Activated CD4-positive, CD25-positive, alpha-beta regulatory T cell treated with anti-CD3 and anti-CD28 coated beads, Interleukin-2, amount 50 U/mL, for 24 hours (primary cell): ENCODE measurements around the gene VSTM2L.
"Not testable (repeated sequence)": the region's sequence is repeated elsewhere in the genome, so short reads cannot be mapped to it uniquely, and the experiment has no call there.

Experiments
- ATAC-seq, 2 donors: fragments of 150-1000 bp; cut with Tn5 transposase; one replicate each; pipeline ENCODE4 v1.10.0; 2021; ENCODE audit warnings: mild to moderate bottlenecking in 1 of 2, moderate library complexity in 1 of 2

VSTM2L gene, protein sequence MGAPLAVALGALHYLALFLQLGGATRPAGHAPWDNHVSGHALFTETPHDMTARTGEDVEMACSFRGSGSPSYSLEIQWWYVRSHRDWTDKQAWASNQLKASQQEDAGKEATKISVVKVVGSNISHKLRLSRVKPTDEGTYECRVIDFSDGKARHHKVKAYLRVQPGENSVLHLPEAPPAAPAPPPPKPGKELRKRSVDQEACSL

GRCh38 chr20:37902504-37903313 is at the start of gene VSTM2L:
Gene VSTM2L, plus strand, starts transcription at chr20:37903127. Its CDS starts 224 bp downstream, at chr20:37903351.
- no peak for ATAC-seq

DNA sequence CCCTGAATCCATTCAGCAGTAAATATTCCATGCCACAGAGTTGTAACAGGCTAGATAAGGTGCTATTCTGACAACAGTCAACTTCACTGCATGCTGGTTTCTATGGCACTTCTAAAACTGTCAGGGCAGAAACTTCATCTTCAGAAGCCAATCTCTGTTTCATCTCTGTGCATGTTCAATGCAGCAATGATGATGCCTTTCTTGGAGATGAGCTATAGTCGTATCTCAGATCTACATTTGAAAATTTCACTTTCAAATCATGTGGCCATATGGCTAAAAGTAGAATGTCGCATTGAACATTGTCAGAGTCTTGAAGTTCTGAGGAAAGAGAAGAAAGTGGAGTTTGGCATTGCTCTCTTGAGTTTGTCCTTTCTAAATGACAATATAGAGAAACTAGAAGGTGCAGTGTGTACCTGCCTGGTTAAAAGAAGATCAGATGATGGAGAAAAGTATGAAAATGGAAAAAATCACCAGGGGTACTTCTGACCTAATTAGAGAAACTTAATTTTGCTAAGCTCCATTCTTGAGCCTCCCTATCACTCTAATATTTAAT is 49.0 kb upstream of the VSTM2L start:
- ATAC-seq: no peak

DNA sequence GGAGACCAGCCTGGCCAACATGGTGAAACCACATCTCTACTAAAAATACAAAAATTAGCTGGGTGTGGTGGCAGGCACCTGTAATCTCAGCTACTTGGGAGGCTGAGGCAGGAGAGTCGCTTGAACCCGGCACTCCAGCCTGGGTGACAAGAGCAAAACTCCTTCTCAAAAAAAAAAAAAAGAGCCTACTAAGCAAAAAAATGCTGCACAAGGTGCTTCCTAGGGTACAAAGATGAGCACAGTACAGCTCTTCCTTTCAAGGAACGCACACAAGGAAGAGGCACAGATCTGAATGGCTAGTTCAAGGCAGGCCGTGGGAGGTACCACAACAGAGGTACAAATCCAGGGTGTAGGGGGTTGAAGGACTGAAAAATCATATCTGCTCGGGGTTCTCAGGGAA is 46.9 kb upstream of the VSTM2L start:
- ATAC-seq: not testable (repeated sequence)

DNA sequence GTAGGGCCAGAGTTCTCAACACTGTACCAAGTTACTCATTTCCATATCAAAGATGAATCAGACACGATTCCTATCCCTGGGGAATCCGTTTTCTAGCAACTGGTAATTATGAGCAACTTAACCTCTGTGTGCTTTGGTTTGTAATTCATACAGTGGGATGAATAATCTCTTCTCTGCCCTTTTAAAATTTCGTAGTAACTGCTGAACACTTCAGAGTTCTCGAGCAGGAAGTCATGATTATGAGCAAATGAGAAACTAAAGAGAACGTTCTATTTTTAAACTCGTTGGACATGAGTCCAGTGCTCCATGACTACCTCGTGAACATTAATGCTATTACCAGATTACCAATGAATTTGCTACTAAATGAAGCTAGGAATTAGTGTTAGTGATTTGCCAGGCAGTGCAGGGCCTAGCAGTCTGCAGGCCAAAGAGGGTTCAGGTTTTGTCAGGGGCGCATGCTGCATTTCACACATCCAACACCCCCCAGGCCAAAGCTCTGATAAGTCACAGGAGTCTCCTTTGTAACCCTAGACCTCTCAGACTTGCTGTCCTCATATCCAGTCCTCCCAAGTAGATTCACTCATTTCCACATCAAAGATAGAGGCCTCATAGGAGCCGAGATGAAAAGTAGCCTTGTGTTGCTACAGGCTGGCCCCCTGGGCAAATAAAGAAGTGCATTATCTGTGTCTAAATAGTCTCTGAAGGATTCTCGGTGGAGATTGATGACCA is 45.8 kb upstream of the VSTM2L start:
- ATAC-seq: no peak

DNA sequence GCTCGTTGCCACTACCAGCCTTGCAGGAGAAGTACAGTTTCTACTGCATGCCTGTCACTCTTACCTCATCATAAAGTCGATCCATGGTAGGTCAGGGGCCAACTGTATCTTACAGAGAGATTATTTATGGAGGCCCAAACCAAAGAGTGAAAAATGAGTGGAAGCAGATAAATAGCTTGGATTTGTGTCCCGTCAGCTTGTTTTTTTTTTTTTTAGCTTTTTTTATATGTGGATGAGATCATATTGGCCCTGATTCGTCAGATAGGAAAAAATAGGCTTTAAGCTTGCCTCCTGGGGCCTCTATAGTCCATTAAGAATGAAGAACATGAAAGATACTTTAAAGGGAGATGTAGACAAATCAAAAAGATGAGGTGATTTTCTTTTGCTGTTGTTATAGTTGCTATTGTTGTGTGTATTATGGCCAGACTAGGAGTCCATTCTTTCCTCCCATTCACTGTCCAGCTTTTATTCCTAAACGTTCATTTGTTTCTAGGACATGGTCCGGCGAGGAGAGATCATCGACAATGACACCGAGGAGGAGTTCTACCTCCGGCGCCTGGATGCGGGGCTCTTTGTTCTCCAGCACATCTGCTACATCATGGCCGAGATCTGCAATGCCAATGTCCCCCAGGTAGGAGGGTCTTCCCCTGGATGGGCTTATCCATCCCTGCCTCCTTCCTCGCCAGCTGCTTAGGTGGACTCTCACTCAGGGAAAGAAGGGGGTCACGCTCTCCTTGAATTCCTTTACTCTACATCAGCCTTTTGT is 43.3 kb upstream of the VSTM2L start:
- ATAC-seq: no peak

GRCh38 chr20:37863289-37863688 is 39.6 kb upstream of the VSTM2L start:
- ATAC-seq: no peak

- no peak for ATAC-seq
Measured at GRCh38 chr20:37864298-37864697, 38.6 kb upstream of the VSTM2L start.

GRCh38 chr20:37866051-37866450 is 36.9 kb upstream of the VSTM2L start:
- ATAC-seq: no peak

DNA sequence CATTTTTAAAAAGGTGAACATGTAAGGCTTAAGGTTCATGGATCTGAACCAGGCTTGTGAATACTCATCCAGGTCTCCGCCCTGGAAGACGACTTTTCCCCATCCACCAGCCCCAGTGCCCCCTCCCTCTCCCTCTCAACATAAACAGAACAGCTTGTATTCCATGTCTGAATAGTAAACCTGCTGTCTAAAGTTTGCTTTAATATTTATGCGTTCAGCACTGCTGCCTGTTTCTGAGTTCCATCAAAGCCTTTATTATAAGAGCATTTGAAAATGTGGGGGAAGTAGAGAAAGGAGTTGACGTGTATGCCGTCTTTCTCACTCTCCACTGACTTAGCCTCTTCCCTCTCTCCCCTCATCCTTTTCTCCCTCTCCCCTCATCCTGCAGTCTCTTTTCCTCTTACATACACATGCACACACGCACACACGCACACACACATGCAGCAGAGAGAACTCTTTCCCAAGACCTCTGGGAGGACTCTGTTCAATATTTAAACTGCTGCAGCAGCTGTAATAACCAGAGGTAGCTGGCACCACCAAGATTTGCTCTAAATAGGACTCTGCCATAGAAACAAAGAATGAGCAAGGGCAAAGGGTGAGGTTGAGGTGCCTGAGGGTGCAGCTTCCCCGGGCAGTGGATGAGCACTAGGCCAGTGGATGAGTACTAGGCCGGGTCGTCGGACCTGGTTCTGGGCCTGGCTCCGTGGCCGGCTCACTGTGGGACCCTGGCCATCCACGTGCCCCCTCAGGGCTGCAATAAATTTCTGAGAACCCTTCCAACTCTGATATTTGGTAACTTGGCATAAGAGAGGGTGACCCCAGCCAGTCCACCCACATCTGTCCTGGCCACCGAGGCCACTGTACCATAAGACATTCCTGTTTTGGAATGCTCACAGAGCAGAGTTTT is 35.4 kb upstream of the VSTM2L start:
- ATAC-seq: no peak

DNA sequence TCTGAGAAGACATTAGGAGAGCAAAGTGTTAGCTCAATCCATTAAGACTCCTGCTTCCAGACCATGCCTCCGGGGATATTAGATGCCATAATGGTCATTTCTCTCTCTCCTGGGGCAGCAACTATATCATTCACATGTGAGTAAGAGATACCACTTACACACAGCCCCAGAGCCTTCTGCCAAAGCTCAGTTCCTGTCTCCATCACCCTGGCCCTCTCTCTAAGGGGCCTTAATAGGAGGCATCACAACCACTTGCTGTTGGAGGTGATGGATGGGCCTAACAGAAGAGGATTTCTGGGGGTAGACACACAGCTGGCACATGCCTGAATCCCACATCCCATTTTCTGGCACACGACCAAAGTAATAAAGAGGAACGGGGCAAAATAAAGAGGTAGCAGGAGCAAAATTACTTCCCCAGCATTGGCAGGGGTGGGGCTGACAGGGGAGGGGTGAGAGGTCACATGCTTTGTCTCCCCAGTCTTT is 34.0 kb upstream of the VSTM2L start:
- no peak for ATAC-seq

- no peak for ATAC-seq
Measured at GRCh38 chr20:37869334-37869861, 33.5 kb upstream of the VSTM2L start.

DNA sequence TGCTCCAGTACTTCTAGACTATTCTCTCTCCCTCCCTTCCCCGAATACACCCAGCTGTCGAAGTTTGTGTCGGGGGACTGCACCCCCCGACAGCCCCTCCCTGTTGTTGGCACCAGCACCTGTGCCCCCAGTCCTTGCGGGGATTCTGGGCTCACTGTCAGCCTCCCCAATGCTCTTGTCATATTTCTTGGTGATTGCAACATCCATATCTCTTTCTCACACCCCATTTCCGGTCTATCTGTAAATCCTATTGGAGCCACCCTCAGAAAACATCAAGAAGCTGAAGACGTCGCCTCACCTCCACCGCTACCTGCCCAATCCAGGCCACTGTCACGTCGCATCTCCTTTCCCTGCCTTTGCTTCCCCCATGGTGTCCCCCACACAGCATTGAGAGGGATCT is 32.6 kb upstream of the VSTM2L start:
- ATAC-seq: no peak

- no peak for ATAC-seq
Measured at GRCh38 chr20:37871751-37872150, 31.2 kb upstream of the VSTM2L start.

DNA sequence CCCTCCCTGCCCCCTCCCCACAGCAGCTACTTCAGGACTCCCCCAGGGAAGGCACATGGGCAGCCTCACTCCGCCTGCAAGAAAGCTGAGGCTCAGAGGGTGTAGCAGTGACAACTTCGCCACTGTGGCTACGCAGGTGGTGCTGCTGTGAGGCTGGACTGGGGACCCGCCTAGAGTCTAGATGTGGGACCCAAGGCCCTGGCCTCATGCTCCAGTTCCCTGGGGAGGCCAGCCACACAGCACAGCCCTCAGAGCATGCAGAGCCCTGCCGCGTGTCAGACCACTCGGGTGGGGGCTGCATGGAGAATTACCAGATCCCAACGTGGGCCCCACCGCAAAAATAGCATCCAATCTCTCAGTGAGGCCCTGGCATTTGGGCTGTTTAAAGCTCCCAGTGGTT is 30.8 kb upstream of the VSTM2L start:
- ATAC-seq: no peak

GRCh38 chr20:37873884-37874283 is 29.0 kb upstream of the VSTM2L start:
- ATAC-seq: no peak

DNA sequence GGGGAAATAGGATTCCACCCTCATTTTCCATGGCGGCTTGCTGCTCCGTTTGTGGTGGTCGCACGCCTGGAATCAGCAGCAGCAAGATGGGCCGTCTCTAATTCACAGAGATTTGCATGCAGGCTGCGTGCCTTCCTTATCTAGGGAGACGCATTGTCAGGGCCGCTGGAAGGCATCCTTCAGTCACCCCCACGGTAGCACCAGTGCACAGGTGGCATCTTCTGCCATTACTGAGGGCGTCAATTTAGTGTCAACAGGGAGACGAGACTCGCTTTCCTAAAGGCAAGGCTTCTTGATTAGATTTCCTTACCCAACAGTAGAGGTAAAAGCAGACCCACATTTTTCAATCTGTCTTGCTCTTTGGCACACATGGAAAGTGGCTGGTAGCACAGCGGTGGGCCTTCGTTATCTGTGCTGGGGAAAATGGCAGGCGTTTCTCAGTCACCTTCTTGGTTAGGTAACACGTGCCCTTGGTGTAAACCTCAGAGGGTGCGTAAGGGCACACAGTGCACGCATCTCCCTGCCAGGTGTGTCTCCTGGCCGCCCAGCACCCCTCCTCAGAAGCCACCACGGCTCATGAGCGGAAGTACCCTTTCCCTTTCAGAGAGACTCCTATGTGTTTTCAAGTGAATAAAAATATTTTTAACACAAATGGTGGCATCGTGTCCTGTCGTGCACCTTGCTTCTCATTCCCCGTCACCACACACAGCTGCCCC is 27.3 kb upstream of the VSTM2L start:
- ATAC-seq: no peak

- ATAC-seq: no peak
Measured at GRCh38 chr20:37876863-37877262, 26.1 kb upstream of the VSTM2L start.

DNA sequence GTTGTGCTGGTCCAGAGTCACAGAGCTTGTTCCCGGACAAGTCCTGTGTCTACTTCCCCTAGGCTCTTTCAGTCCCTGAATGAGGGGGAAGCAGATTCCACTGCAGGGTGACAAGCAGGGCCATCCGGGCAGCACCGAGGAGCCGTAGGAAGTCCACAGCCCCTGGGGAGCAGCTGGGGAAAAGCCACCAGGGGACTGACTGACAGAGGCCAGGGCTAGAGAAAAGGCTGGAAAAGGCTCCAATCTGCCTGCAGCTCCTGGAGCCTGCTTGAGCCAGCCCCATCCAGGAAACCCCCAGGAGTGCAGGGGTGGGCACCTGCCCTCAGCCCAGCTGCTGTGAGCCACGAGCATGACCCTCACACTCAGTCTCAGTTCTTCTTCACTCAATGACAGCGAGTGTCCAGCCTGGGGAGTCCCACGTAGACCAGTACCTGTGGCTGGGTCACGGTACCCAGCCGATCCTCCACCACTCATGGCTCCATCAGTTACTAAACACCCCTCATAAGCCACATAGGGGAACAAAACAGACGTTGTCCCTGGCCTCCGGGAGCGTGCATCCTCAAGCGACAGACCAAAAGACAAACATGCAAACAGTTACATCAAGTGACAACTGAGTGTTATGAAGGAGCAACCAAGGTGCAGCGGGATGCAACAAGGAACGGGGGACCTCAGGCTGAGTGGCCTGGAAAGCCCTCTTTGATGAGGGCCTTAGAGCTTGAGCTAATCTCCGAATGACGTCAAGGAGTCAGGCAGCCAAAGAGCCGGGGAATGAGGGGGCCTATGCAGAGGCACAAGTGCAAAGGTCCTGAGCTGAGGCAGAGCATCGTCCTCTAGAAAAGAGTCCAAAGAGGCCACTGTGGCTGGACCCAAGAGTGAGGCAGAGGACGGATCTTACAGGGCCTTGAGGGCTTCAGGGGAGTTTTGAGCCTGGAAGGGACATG is 24.8 kb upstream of the VSTM2L start:
- ATAC-seq: no peak
